Measurements from ENCODE around the gene SHISAL2B.
"Not testable (repeated sequence)": the region's sequence is repeated elsewhere in the genome, so short reads cannot be mapped to it uniquely, and the experiment has no call there.

The SHISAL2B gene

GRCh38 chr5:64690417-64691151 is at the start of gene SHISAL2B:
Gene SHISAL2B, plus strand, starts transcription at chr5:64690503. Its CDS starts 121 bp downstream, at chr5:64690624.
- DNase-seq: no peak

- DNase-seq: no peak
These were observed 45.5 kb upstream of the SHISAL2B start for GRCh38 chr5:64644831-64645230.

- no peak for DNase-seq
These were observed 44.1 kb upstream of the SHISAL2B start for GRCh38 chr5:64646169-64646568.

- no peak for DNase-seq
These were observed 40.8 kb upstream of the SHISAL2B start for GRCh38 chr5:64649512-64649911.

- no peak for DNase-seq
These were observed 36.3 kb upstream of the SHISAL2B start for GRCh38 chr5:64653766-64654560.

GRCh38 chr5:64654561-64654938 is 35.8 kb upstream of the SHISAL2B start:
- no peak for DNase-seq

- DNase-seq: no peak
These were observed 34.7 kb upstream of the SHISAL2B start for GRCh38 chr5:64655596-64655995.

GRCh38 chr5:64659289-64659688 is 31.0 kb upstream of the SHISAL2B start:
- no peak for DNase-seq

GRCh38 chr5:64663181-64663580 is 27.1 kb upstream of the SHISAL2B start:
- not testable (repeated sequence) for DNase-seq

- no peak for DNase-seq
These were observed 25.1 kb upstream of the SHISAL2B start for GRCh38 chr5:64665243-64665642.

GRCh38 chr5:64666078-64666477 is 24.2 kb upstream of the SHISAL2B start:
- DNase-seq: no peak

- DNase-seq: no peak
These were observed 23.2 kb upstream of the SHISAL2B start for GRCh38 chr5:64667068-64667467.

GRCh38 chr5:64670277-64670676 is 20.0 kb upstream of the SHISAL2B start:
- no peak for DNase-seq

GRCh38 chr5:64671678-64672077 is 18.6 kb upstream of the SHISAL2B start:
- DNase-seq: no peak

- peak in 4 of 51 donors; percentile 0 to 9 (median 5) for DNase-seq
These were observed 11.9 kb upstream of the SHISAL2B start for GRCh38 chr5:64678374-64678773.

GRCh38 chr5:64680289-64680688 is 10.0 kb upstream of the SHISAL2B start:
- no peak for DNase-seq

- DNase-seq: no peak
These were observed 7.7 kb upstream of the SHISAL2B start for GRCh38 chr5:64682608-64683007.

GRCh38 chr5:64685866-64686265 is 4.4 kb upstream of the SHISAL2B start:
- DNase-seq: no peak

GRCh38 chr5:64688391-64688790 is 1.9 kb upstream of the SHISAL2B start:
- no peak for DNase-seq

GRCh38 chr5:64688965-64689364 is 1.3 kb upstream of the SHISAL2B start:
- no peak for DNase-seq

- no peak for DNase-seq
These were observed 243 bp upstream of the SHISAL2B start for GRCh38 chr5:64690104-64690416.

GRCh38 chr5:64691291-64691690 is 988 bp downstream of the SHISAL2B start:
- no peak for DNase-seq

GRCh38 chr5:64693636-64694035 is 3.3 kb downstream of the SHISAL2B start:
- no peak for DNase-seq
